ENCODE data around the gene GM2A. TPM values are rescaled to one million over a fixed set of nuclear protein-coding genes. Genes with fewer than 3 reads are reported as not detected.

GM2A gene
- polyA plus RNA-seq, 1 of the 3 experiments (the other 2 are of a cell fraction) = 8.0 TPM

- CTCF ChIA-PET = interaction anchor here (0.7 to 3.1 kb wide), 9 partner anchors 11 to 126 kb away, joined by 3 to 22 read pairs (median 5); partner anchors contain the start of gene ANXA6
- no peaks in the 10 kb centered on the region for H3K4me1 ChIP-seq (ENCODE audit: control insufficient read depth in 1 of 2, insufficient read depth in 2 of 2, low read depth in 1 of 2, low read length in 1 of 2)
- WGBS (ENCODE audit: low lambda C conversion rate) = 89% methylated on average over 1 of the region's 2 CpGs
- H3K9me3 ChIP-seq = no peaks in the 10 kb centered on the region
- POLR2A ChIA-PET = interaction anchor here (0.6 kb wide), 2 partner anchors 33 to 209 kb away, joined by 3 read pairs; no protein-coding TSS in a partner anchor
- no peak overlapping the region for H3K9ac ChIP-seq
- no peak overlapping the region for H3K4me2 ChIP-seq
- no peak overlapping the region for H3K4me3 ChIP-seq (ENCODE audit: low read depth in 2 of 2, low read length in 1 of 2)
- H3K36me3 ChIP-seq (replicated peaks in 1 of 2; ENCODE audit: control insufficient read depth in 1 of 2, insufficient read depth in 2 of 2, low read length in 1 of 2) = no peaks in the 10 kb centered on the region
- H3F3A ChIP-seq (replicated peaks; ENCODE audit: insufficient read depth) = peaks cover 2% of the 10 kb centered on the region
- no peak overlapping the region for H2AFZ ChIP-seq (ENCODE audit: low read depth)
- no peaks in the 10 kb centered on the region for H4K20me1 ChIP-seq (ENCODE audit: insufficient read depth)
- no peaks in the 10 kb centered on the region; the same call in 1 of the 2 replicates for H3K27me3 ChIP-seq (ENCODE audit: insufficient read depth)
- no peak for DNase-seq
- no peak overlapping the region for H3K27ac ChIP-seq (ENCODE audit: low read depth in 2 of 2, low read length in 1 of 2)
- TF ChIP-seq CHD2 (IDR thresholded peaks at IDR 0.05; ENCODE audit: low read length, partially characterized antibody) = no peak
- TF ChIP-seq TEAD4 (IDR thresholded peaks at IDR 0.05; ENCODE audit: borderline replicate concordance, insufficient read depth) = no peak
- TF ChIP-seq FOSL2 (IDR thresholded peaks at IDR 0.05; ENCODE audit: borderline replicate concordance, low read depth) = no peak
- no peak for TF ChIP-seq NRF1 (IDR thresholded peaks at IDR 0.05; ENCODE audit: low read depth, low read length)
- TF ChIP-seq PBX3 (IDR thresholded peaks at IDR 0.05) = no peak
- no peak for TF ChIP-seq GABPA (IDR thresholded peaks at IDR 0.05; ENCODE audit: low read depth)
- no peak for TF ChIP-seq SIN3A (IDR thresholded peaks at IDR 0.05; ENCODE audit: borderline replicate concordance, low read depth, low read length)
- H3K79me2 ChIP-seq (ENCODE audit: insufficient read depth) = no peaks in the 10 kb centered on the region
- H3K9me2 ChIP-seq = no peaks in the 10 kb centered on the region
Measured at GRCh38 chr5:151240924-151241635, 11.9 kb upstream of the GM2A start.

- no peaks in the 10 kb centered on the region for H3K9me2 ChIP-seq
- 67% methylated on average over 4 of the region's 4 CpGs for whole genome bisulfite sequencing (ENCODE audit: low lambda C conversion rate)
- CTCF ChIA-PET = interaction anchor here (1.7 to 3.1 kb wide), 2 partner anchors 19 to 117 kb away, joined by 5 to 22 read pairs; partner anchors contain the start of gene CCDC69
- no peak overlapping the region for H3K4me3 ChIP-seq (ENCODE audit: low read depth in 2 of 2, low read length in 1 of 2)
- no peaks in the 10 kb centered on the region for H3K9me3 ChIP-seq
- POLR2A ChIA-PET = no interaction called here
- H3K36me3 ChIP-seq (replicated peaks in 1 of 2; ENCODE audit: control insufficient read depth in 1 of 2, insufficient read depth in 2 of 2, low read length in 1 of 2) = no peaks in the 10 kb centered on the region
- no peaks in the 10 kb centered on the region for H3K79me2 ChIP-seq (ENCODE audit: insufficient read depth)
- peaks cover 4% of the 10 kb centered on the region; the same call in 1 of the 2 replicates for H3K27me3 ChIP-seq (ENCODE audit: insufficient read depth)
- no peaks in the 10 kb centered on the region for H4K20me1 ChIP-seq (ENCODE audit: insufficient read depth)
- no peak overlapping the region for H3K27ac ChIP-seq (ENCODE audit: low read depth in 2 of 2, low read length in 1 of 2)
- H3K4me2 ChIP-seq = no peak overlapping the region
- H2AFZ ChIP-seq (ENCODE audit: low read depth) = no peak overlapping the region
- H3F3A ChIP-seq (replicated peaks; ENCODE audit: insufficient read depth) = peaks cover 2% of the 10 kb centered on the region
- no peaks in the 10 kb centered on the region for H3K4me1 ChIP-seq (ENCODE audit: control insufficient read depth in 1 of 2, insufficient read depth in 2 of 2, low read depth in 1 of 2, low read length in 1 of 2)
- no peak overlapping the region for H3K9ac ChIP-seq
- no peak for DNase-seq
- TF ChIP-seq FOXJ3 (CRISPR knock-in tag; IDR thresholded peaks at IDR 0.05) = no peak
- TF ChIP-seq FOXM1 (IDR thresholded peaks at IDR 0.05; ENCODE audit: low read depth) = no peak
- no peak for TF ChIP-seq GATA2 (CRISPR knock-in tag; IDR thresholded peaks at IDR 0.05)
- TF ChIP-seq PBX3 (IDR thresholded peaks at IDR 0.05) = no peak
- no peak for TF ChIP-seq MXI1 (IDR thresholded peaks at IDR 0.05; ENCODE audit: low read depth, low read length)
- TF ChIP-seq TAF1 (IDR thresholded peaks at IDR 0.05; ENCODE audit: borderline replicate concordance, low read depth, low read length) = no peak
- TF ChIP-seq NFIC (IDR thresholded peaks at IDR 0.05; ENCODE audit: borderline replicate concordance) = no peak
- TF ChIP-seq RXRA (IDR thresholded peaks at IDR 0.05; ENCODE audit: borderline replicate concordance, low read depth) = no peak
- TF ChIP-seq NRF1 (IDR thresholded peaks at IDR 0.05; ENCODE audit: low read depth, low read length) = no peak
- TF ChIP-seq TCF12 (IDR thresholded peaks at IDR 0.05) = no peak
- TF ChIP-seq USF2 (IDR thresholded peaks at IDR 0.05; ENCODE audit: borderline replicate concordance, low read depth, low read length) = no peak
- TF ChIP-seq EP300 (IDR thresholded peaks at IDR 0.05; ENCODE audit: borderline replicate concordance in 1 of 2, low read depth in 1 of 2, low read length in 1 of 2) = no peak
- TF ChIP-seq REST (IDR thresholded peaks at IDR 0.05; ENCODE audit: low read depth, low read length) = no peak
- no peak for TF ChIP-seq YY1 (IDR thresholded peaks at IDR 0.05; ENCODE audit: low read depth)
- no peak for TF ChIP-seq EZH2phosphoT487 (IDR thresholded peaks at IDR 0.05; ENCODE audit: borderline replicate concordance, low read depth)
- no peak for TF ChIP-seq MEF2A (IDR thresholded peaks at IDR 0.05; ENCODE audit: borderline replicate concordance, low read depth)
Measured at GRCh38 chr5:151243127-151243526, 9.9 kb upstream of the GM2A start.

Data from SK-N-SH (cell line).